Upper lobe of left lung (tissue), 6 donors: ENCODE results near the gene LRRC8D. TPM values are rescaled to one million over a fixed set of nuclear protein-coding genes. Genes with fewer than 3 reads are reported as not detected.

ENCODE experiments used
- ATAC-seq, 2 donors: fragments of 200-7000 bp; cut with Tn5 transposase; one replicate each; pipeline ENCODE4 v1.9.1; 2022; ENCODE audit warnings: mild to moderate bottlenecking in 2 of 2, moderate library complexity in 2 of 2; ENCODE audit not compliant: low FRiP score in 2 of 2
- DNase-seq, 2 donors: peaks; one replicate each; pipeline ENCODE4 v3.0.0-alpha.2; 2019 to 2020
- H3K27ac ChIP-seq, 4 donors: fragments of 200-600 bp; sonication (generic); one replicate each; pipeline ENCODE4 v1.5.1; 2016 to 2019
- H3K27me3 ChIP-seq, 4 donors: fragments of 200-600 bp; sonication (generic); one replicate each; pipeline ENCODE4 v1.5.1; 2017 to 2019
- H3K36me3 ChIP-seq, 4 donors: fragments of 200-600 bp; sonication (generic); one replicate each; pipeline ENCODE4 v1.5.1; 2016 to 2019
- H3K4me1 ChIP-seq, 4 donors: fragments of 200-600 bp; sonication (generic); one replicate each; pipeline ENCODE4 v1.5.1; 2018 to 2019
- H3K4me3 ChIP-seq, 4 donors: fragments of 200-600 bp; sonication (generic); one replicate each; pipeline ENCODE4 v1.5.1; 2017 to 2019; ENCODE audit warnings: mild to moderate bottlenecking in 2 of 4, moderate library complexity in 1 of 4
- H3K9me3 ChIP-seq, 4 donors: fragments of 200-600 bp; sonication (generic); one replicate each; pipeline ENCODE4 v1.5.1; 2018 to 2019
- EP300 ChIP-seq, 4 donors: sonication (generic); formaldehyde crosslinking; IDR thresholded peaks; one replicate each; pipeline ENCODE4 v1.5.1; 2017; ENCODE audit warnings: antibody characterized with exemption in 4 of 4, control low read depth in 2 of 4
- POLR2A ChIP-seq, 4 donors: fragments of 450-650 bp; IDR thresholded peaks; one replicate each; pipeline ENCODE4 v1.5.1; 2016 to 2017; ENCODE audit warnings: antibody characterized with exemption in 4 of 4, mild to moderate bottlenecking in 2 of 4
- POLR2AphosphoS5 ChIP-seq, 2 donors: sonication (generic); formaldehyde crosslinking; IDR thresholded peaks; one replicate each; pipeline ENCODE4 v1.5.1; 2017; ENCODE audit warnings: antibody characterized with exemption in 2 of 2
- WGBS, 2 donors: methylation state at CpG; one replicate each; pipeline ENCODE4 v1.1.5; 2017 to 2018; 5-methylcytosine and 5-hydroxymethylcytosine counted together
- total RNA-seq, 6 donors: library from RNA; depleted of rRNA in 4 of 6; stranded (reverse); fragments of >200 nt in 4 of 6; gene quantifications; one replicate each; pipeline versions ENCODE4 v1.1.0 to v1.2.1, GENCODE V29; 2016 to 2021
- TF ChIP-seq, protein P1 (sequence below), 6 experiments: fragments of 450-650 bp in 4 of 6; fragments of 200-600 bp in 2 of 6; sonication (generic) in 2 of 6; IDR thresholded peaks; one replicate each; pipeline ENCODE4 v1.5.1; 2016 to 2019; ENCODE audit warnings: antibody characterized with exemption in 6 of 6
- donor health status: DM: no; HTN: no; CAD: no; lungs with moderate emphysema.
- donor health status: DM: no; HTN: yes; CAD: no; lungs with severe emphysema.

LRRC8D gene
- total RNA-seq, 6 donors from 2014 or later = 3.7 to 24.0 (median 12.2) TPM

DNA sequence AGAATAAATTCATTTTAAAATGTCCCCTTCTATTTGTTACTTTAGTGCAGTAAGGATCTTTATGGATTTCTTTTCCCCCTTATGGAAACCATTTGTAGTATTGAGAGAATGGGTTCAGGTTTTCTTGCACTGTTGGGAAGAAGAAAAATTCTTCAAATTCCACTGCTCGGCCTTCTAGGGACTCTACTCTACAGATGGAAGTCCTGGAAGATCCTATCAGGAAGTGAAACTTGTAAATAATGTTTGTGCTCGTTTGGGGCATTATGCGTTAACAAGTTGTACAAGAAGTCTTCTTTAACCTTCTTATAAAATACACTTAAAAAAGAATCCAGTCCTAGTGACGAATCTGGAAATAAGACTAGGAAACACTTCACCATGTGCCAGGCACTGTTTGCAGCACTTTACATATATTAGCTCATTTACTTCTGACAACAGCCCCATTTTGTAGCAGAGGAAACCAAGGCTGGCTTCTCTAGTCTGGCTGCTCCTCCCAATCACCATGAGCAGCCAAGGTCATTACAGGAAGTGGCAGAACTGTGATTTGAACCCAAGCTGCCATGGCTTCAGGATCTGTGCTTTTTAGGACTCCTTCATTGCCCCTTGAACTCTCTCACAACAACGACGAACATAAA, 11.8 kb downstream of the LRRC8D start:
- WGBS, 2 donors = 48 to 54% methylated on average over 6 of the region's 6 CpGs
- peaks cover 0 to 13% (median 6%) of the 10 kb centered on the region in 4 donors for H3K4me1 ChIP-seq
- no peaks in the 10 kb centered on the region for H3K27me3 ChIP-seq
- DNase-seq (no peak), ATAC-seq (no peak)
- H3K36me3 ChIP-seq = no peaks in the 10 kb centered on the region
- no peaks in the 10 kb centered on the region for H3K9me3 ChIP-seq
- H3K4me3 ChIP-seq = no peak overlapping the region
- no peak overlapping the region for H3K27ac ChIP-seq
- TF ChIP-seq POLR2A (IDR thresholded peaks at IDR 0.05) (no peak), POLR2AphosphoS5 (IDR thresholded peaks at IDR 0.05) (no peak), EP300 (IDR thresholded peaks at IDR 0.05) (no peak)
- TF ChIP-seq, protein P1, sequence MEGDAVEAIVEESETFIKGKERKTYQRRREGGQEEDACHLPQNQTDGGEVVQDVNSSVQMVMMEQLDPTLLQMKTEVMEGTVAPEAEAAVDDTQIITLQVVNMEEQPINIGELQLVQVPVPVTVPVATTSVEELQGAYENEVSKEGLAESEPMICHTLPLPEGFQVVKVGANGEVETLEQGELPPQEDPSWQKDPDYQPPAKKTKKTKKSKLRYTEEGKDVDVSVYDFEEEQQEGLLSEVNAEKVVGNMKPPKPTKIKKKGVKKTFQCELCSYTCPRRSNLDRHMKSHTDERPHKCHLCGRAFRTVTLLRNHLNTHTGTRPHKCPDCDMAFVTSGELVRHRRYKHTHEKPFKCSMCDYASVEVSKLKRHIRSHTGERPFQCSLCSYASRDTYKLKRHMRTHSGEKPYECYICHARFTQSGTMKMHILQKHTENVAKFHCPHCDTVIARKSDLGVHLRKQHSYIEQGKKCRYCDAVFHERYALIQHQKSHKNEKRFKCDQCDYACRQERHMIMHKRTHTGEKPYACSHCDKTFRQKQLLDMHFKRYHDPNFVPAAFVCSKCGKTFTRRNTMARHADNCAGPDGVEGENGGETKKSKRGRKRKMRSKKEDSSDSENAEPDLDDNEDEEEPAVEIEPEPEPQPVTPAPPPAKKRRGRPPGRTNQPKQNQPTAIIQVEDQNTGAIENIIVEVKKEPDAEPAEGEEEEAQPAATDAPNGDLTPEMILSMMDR (IDR thresholded peaks at IDR 0.05) = no peak

DNA sequence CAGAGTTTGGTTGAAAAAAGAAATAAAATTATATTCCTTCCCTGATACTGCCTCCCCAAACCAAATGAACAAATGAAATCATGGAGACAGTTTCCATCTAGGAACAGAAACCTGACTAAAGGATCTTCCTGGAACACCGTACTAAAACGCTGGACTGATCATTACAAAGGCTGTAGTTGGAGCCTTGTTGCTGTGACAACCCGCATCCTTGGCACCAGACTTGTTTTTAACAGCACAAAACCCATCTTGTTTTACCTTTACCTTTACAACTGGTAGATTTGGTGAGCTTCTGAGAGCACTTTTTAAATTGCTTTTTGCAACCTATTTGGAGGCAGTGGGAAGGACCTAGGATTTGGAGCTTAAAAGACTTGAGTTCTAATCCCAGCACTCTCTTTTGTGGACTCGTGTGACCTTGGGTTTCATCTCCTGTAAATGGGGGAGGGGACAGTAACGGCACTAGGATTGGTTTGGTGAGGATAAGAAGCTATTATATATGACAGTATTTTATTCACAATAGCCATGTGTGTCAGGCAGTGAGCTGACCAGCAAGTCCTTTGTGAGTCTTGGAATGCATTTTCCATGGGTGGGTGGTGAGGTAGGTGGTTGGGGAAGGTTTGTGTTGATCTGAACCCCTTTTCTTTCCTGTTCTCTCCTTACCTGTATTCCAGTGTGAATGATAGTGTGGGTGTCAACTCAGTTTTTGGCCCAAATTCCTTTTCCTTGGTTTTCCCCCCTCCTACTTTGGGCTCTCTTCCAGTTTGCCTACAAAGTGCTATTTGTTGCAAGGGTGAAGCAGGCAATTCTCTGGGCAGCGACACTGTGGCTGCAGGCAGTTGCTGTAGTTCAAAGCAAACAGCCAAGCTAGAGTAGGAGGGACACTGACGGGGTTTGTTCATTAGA, 12.6 kb downstream of the LRRC8D start:
- 88 to 91% methylated on average over 7 of the region's 7 CpGs for WGBS, 2 donors
- Histone ChIP-seq H3K27ac (no peak overlapping the region), H3K9me3 (no peaks in the 10 kb centered on the region), H3K27me3 (no peaks in the 10 kb centered on the region), H3K36me3 (no peaks in the 10 kb centered on the region), H3K4me1 (peaks cover 0 to 13% (median 6%) of the 10 kb centered on the region in 4 donors), H3K4me3 (no peak overlapping the region)
- ATAC-seq (no peak), DNase-seq (no peak)
- TF ChIP-seq POLR2AphosphoS5 (IDR thresholded peaks at IDR 0.05) (no peak), EP300 (IDR thresholded peaks at IDR 0.05) (no peak), POLR2A (IDR thresholded peaks at IDR 0.05) (no peak)
- TF ChIP-seq, protein P1 (IDR thresholded peaks at IDR 0.05) = no peak

GRCh38 chr1:89834083-89834704, 13.4 kb downstream of the LRRC8D start:
- Histone ChIP-seq H3K9me3 (no peaks in the 10 kb centered on the region), H3K27ac (no peak overlapping the region), H3K36me3 (no peaks in the 10 kb centered on the region), H3K4me3 (no peak overlapping the region), H3K27me3 (no peaks in the 10 kb centered on the region), H3K4me1 (peaks cover 0 to 13% (median 6%) of the 10 kb centered on the region in 4 donors)
- TF ChIP-seq, protein P1 (IDR thresholded peaks at IDR 0.05) = no peak
- TF ChIP-seq POLR2AphosphoS5 (IDR thresholded peaks at IDR 0.05) = no peak
- no peak for TF ChIP-seq EP300 (IDR thresholded peaks at IDR 0.05)
- TF ChIP-seq POLR2A (IDR thresholded peaks at IDR 0.05) = no peak
- WGBS, 2 donors = 81 to 87% methylated on average over 3 of the region's 3 CpGs
- no peak for ATAC-seq
- no peak for DNase-seq

DNA sequence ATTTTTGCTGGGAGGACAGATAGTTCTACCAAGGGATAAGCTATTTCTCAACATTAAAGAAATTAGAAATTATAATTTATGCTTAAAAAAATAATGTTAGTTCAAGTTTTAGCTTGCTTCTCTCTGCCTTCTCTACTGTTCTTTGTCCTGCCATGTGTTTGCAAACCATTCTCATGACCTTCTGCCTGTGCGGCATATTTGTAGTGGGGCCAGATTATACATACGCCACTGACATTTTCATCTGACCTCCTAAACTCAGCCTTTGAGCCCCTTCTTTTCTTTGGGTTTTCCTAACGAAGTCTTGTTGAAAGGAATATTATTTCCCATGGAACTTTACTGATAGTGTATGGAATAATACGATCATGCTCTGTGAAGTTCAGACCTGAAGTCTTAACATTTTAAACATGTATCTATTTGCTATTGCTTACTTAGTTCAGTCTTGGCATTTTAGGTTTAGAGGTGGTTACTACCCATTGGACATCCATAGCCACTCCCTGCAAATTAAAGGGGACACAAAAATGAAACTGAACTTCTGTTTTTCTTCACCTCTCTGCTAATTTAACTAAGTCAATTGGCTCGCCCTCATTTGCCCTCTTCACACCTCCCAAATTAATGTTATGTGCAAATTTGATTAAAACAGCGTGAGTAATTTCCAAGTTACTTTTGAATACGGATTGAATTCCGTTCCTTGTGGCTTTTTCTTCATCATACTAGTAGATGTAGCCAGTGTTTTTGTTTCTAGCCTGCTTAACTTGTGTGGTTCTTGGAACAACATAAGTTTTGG, 15.6 kb downstream of the LRRC8D start:
- H3K36me3 ChIP-seq = no peaks in the 10 kb centered on the region
- 88 to 92% methylated on average over 8 of the region's 8 CpGs for WGBS, 2 donors
- TF ChIP-seq, protein P1 (IDR thresholded peaks at IDR 0.05) = no peak
- no peak for TF ChIP-seq EP300 (IDR thresholded peaks at IDR 0.05)
- no peak for TF ChIP-seq POLR2A (IDR thresholded peaks at IDR 0.05)
- no peak for TF ChIP-seq POLR2AphosphoS5 (IDR thresholded peaks at IDR 0.05)
- ATAC-seq (no peak), DNase-seq (no peak)
- H3K4me3 ChIP-seq = no peak overlapping the region
- no peaks in the 10 kb centered on the region for H3K27me3 ChIP-seq
- no peak overlapping the region for H3K27ac ChIP-seq
- H3K4me1 ChIP-seq = peaks cover 0 to 13% (median 6%) of the 10 kb centered on the region in 4 donors
- no peaks in the 10 kb centered on the region for H3K9me3 ChIP-seq
